HEK293T (cell line): ENCODE results near the gene TTC36.

Source experiments
- CTCF ChIA-PET: fragments of 350-600 bp; formaldehyde crosslinking; extraction: SDS; loops from one replicate; lab custom pipeline; 2021; ENCODE audit warnings: antibody characterized with exemption, inconsistent platforms; lab: Yijun Ruan, JAX
- POLR2A ChIA-PET: fragments of 350-600 bp; formaldehyde crosslinking; extraction: SDS; loops from one replicate; lab custom pipeline; 2020; ENCODE audit warnings: antibody characterized with exemption, inconsistent platforms; lab: Yijun Ruan, JAX
- DNase-seq: peaks from one replicate; pipeline ENCODE4 v3.0.0; 2012; ENCODE audit warnings: mixed read lengths; ENCODE audit errors: extremely low spot score
- ARNT ChIP-seq: fragments of 450-650 bp; IDR thresholded peaks from 2 replicates; pipeline ENCODE4 v1.6.1; 2017; ENCODE audit warnings: mild to moderate bottlenecking
- BHLHE40 ChIP-seq: fragments of 450-650 bp; IDR thresholded peaks from 2 replicates; pipeline ENCODE4 v1.6.1; 2016; ENCODE audit warnings: mild to moderate bottlenecking, moderate library complexity, borderline replicate concordance
- CTBP1 ChIP-seq: fragments of 450-650 bp; IDR thresholded peaks from 2 replicates; pipeline ENCODE4 v1.6.1; 2016; ENCODE audit warnings: borderline replicate concordance
- ELF4 ChIP-seq: fragments of 450-650 bp; IDR thresholded peaks from 2 replicates; pipeline ENCODE4 v1.6.1; 2017; ENCODE audit warnings: antibody characterized with exemption
- FOXA1 ChIP-seq: fragments of 450-650 bp; IDR thresholded peaks from 2 replicates; pipeline ENCODE4 v1.6.1; 2016; ENCODE audit warnings: mild to moderate bottlenecking
- FOXK2 ChIP-seq: fragments of 450-650 bp; IDR thresholded peaks from 2 replicates; pipeline ENCODE4 v1.6.1; 2016; ENCODE audit warnings: mild to moderate bottlenecking
- FOXM1 ChIP-seq: fragments of 450-650 bp; IDR thresholded peaks from 2 replicates; pipeline ENCODE4 v1.6.1; 2017; ENCODE audit warnings: mild to moderate bottlenecking, borderline replicate concordance
- HDGF ChIP-seq: fragments of 450-650 bp; IDR thresholded peaks from 2 replicates; pipeline ENCODE4 v1.6.1; 2017; ENCODE audit warnings: antibody characterized with exemption, borderline replicate concordance
- L3MBTL2 ChIP-seq: fragments of 450-650 bp; conservative IDR thresholded peaks from 2 replicates; pipeline ENCODE4 v1.6.1; 2016; ENCODE audit warnings: mild to moderate bottlenecking
- LEF1 ChIP-seq: fragments of 450-650 bp; IDR thresholded peaks from 2 replicates; pipeline ENCODE4 v1.6.1; 2017; ENCODE audit warnings: mild to moderate bottlenecking, borderline replicate concordance
- NFRKB ChIP-seq: fragments of 450-650 bp; IDR thresholded peaks from 2 replicates; pipeline ENCODE4 v1.6.1; 2016; ENCODE audit warnings: mild to moderate bottlenecking, moderate library complexity
- SP1 ChIP-seq: fragments of 450-650 bp; IDR thresholded peaks from 2 replicates; pipeline ENCODE4 v1.6.1; 2017
- SUZ12 ChIP-seq: fragments of 450-650 bp; IDR thresholded peaks from 2 replicates; pipeline ENCODE4 v1.6.1; 2016; ENCODE audit warnings: mild to moderate bottlenecking
- TARDBP ChIP-seq: fragments of 450-650 bp; IDR thresholded peaks from 2 replicates; pipeline ENCODE4 v1.6.1; 2016
- ZNF384 ChIP-seq: fragments of 450-650 bp; IDR thresholded peaks from 2 replicates; pipeline ENCODE4 v1.6.1; 2016
- TF ChIP-seq, protein P1 (sequence below): fragments of 450-650 bp; IDR thresholded peaks from 2 replicates; pipeline ENCODE4 v1.6.1; 2016

Gene TTC36

DNA sequence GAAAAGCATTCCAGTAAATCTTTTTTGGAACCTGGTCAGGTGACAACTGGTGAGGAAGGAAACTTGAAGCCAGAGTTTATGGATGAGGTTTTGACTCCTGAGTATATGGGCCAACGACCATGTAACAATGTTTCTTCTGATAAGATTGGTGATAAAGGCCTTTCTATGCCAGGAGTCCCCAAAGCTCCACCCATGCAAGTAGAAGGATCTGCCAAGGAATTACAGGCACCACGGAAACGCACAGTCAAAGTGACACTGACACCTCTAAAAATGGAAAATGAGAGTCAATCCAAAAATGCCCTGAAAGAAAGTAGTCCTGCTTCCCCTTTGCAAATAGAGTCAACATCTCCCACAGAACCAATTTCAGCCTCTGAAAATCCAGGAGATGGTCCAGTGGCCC lies 24.1 kb upstream of the TTC36 start:
- ChIA-PET POLR2A (no interaction called here), CTCF (no interaction called here)
- TF ChIP-seq ARNT (no peak), NFRKB (no peak), CTBP1 (no peak), HDGF (no peak), ELF4 (no peak), BHLHE40 (no peak), LEF1 (no peak), ZNF384 (no peak), SUZ12 (no peak), FOXK2 (no peak), FOXM1 (no peak)
- TF ChIP-seq, protein P1, sequence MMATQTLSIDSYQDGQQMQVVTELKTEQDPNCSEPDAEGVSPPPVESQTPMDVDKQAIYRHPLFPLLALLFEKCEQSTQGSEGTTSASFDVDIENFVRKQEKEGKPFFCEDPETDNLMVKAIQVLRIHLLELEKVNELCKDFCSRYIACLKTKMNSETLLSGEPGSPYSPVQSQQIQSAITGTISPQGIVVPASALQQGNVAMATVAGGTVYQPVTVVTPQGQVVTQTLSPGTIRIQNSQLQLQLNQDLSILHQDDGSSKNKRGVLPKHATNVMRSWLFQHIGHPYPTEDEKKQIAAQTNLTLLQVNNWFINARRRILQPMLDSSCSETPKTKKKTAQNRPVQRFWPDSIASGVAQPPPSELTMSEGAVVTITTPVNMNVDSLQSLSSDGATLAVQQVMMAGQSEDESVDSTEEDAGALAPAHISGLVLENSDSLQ: no peak
- DNase-seq: no peak

DNA sequence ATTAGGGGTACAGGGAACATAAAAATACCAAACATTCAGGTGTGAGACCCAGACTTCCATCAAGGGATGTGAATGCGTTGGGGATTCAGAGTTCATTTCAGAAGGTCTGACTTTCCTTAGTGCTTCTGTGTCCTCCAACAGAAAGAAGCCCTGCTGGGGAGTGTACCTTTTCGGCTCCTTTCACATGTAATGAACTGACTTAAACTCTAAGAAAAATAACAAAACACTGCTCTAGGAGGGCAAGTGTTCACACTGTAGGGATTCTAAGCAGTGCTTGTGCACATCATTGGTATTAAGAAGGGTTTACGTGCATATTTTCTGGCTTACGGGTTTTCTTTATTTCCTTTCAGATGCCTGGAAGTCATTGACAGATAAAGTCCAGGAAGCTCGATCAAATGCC lies 15.7 kb upstream of the TTC36 start:
- ChIA-PET POLR2A (no interaction called here), CTCF (no interaction called here)
- no peak for DNase-seq
- TF ChIP-seq, protein P1: no peak
- TF ChIP-seq TARDBP (no peak), FOXA1 (no peak), BHLHE40 (no peak), FOXK2 (no peak), LEF1 (no peak), NFRKB (no peak), SP1 (no peak), L3MBTL2 (no peak), FOXM1 (no peak), SUZ12 (no peak), ARNT (no peak), ELF4 (no peak), ZNF384 (no peak), CTBP1 (no peak), HDGF (no peak)

DNA sequence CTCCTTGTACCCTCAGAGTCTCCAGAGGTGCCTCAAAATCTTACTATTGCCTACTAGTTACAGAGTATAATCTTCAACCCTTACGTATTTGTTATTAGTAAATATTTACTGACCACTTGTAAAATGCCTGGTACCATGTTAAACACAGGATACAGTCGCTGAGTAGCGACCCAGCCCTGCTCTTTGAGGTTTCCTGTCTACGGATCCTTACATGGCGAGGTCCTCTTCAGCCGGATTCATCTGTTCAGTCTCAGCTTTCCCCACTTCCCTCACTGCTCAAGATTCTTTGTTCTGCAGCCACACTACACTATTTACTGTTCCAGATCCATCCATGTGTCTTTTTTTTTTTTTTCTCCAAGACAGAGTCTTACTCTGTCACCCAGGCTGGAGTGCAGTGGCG lies 13.2 kb upstream of the TTC36 start:
- TF ChIP-seq ARNT: no peak
- TF ChIP-seq, protein P1: no peak
- POLR2A ChIA-PET: no interaction called here
- CTCF ChIA-PET: no interaction called here
- DNase-seq: no peak

DNA sequence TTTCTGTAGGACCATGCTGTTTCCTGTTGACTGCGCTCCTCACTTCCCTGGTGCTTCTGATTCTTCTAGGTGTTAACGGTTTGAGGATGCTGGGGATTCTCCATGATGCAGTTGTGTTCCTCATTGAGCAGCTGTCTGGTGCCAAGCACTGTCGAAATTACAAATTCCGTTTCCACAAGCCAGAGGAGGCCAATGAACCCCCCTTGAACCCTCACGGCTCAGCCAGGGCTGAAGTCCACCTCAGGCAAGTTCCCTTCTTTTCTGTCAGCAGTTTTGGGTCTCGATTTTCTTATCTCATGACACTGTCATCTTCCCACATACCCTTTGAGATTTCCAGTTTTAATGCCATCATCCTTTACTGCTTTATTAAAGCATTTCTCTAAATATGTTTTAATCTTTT lies 7.7 kb upstream of the TTC36 start:
- no peak for DNase-seq
- TF ChIP-seq FOXK2 (no peak), NFRKB (no peak), HDGF (no peak), TARDBP (no peak), BHLHE40 (no peak), CTBP1 (no peak), ARNT (no peak), ELF4 (no peak), FOXM1 (no peak), FOXA1 (no peak), SP1 (no peak), LEF1 (no peak), SUZ12 (no peak), ZNF384 (no peak)
- TF ChIP-seq, protein P1: no peak
- CTCF ChIA-PET: no interaction called here
- POLR2A ChIA-PET: no interaction called here

DNA sequence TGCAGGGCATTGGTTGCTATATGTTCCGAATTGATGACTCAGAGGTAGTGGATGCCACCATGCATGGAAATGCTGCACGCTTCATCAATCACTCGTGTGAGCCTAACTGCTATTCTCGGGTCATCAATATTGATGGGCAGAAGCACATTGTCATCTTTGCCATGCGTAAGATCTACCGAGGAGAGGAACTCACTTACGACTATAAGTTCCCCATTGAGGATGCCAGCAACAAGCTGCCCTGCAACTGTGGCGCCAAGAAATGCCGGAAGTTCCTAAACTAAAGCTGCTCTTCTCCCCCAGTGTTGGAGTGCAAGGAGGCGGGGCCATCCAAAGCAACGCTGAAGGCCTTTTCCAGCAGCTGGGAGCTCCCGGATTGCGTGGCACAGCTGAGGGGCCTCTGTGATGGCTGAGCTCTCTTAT lies 5.4 kb upstream of the TTC36 start:
- ChIA-PET CTCF (no interaction called here), POLR2A (interaction anchor here (1.0 kb wide), 1 partner anchor 15 kb away, joined by 3 read pairs; no protein-coding TSS in a partner anchor)
- TF ChIP-seq SUZ12: no peak
- TF ChIP-seq BHLHE40: no peak
- TF ChIP-seq ELF4: no peak
- no peak for TF ChIP-seq FOXM1
- TF ChIP-seq FOXA1: no peak
- TF ChIP-seq, protein P1: no peak
- TF ChIP-seq SP1: no peak
- no peak for TF ChIP-seq CTBP1
- no peak for TF ChIP-seq LEF1
- TF ChIP-seq L3MBTL2: no peak
- no peak for TF ChIP-seq FOXK2
- no peak for TF ChIP-seq HDGF
- TF ChIP-seq TARDBP: no peak
- DNase-seq: no peak
